IMR-90 (cell line): ENCODE results near the gene CLEC2D. TPM values are rescaled to one million over a fixed set of nuclear protein-coding genes. Genes with fewer than 3 reads are reported as not detected.

Experiments
- ATAC-seq: fragments of 200-7000 bp; cut with Tn5 transposase; 2 replicates; pipeline ENCODE4 v1.9.1; 2020; ENCODE audit warnings: low read depth, mild to moderate bottlenecking, moderate library complexity
- BruUV-seq: library from RNA; stranded (reverse); fragments of 400-500 nt; replicated peaks from 2 replicates; lab custom pipeline; 2021; lab: Mats Ljungman, UMichigan
- CTCF ChIA-PET: fragments of 300-600 bp; formaldehyde crosslinking; extraction: SDS; loops from one replicate; lab custom pipeline; 2021; ENCODE audit warnings: antibody characterized with exemption; lab: Yijun Ruan, JAX
- POLR2A ChIA-PET: fragments of 300-600 bp; sonication (Branson Sonifier 250); formaldehyde crosslinking; loops from one replicate; lab custom pipeline; 2022; ENCODE audit warnings: antibody characterized with exemption; ENCODE audit not compliant: unreplicated experiment; lab: Charles Lee
- DNase-seq: peaks from one replicate; pipeline ENCODE4 v3.0.0; 2013
- H2AFZ ChIP-seq: replicated peaks from 2 replicates; pipeline ENCODE3; 2013; ENCODE audit warnings: low read length, mild to moderate bottlenecking; ENCODE audit not compliant: poor library complexity
- H2AK5ac ChIP-seq: 2 replicates; pipeline ENCODE4 v1.6.1; 2013; ENCODE audit warnings: low read depth, low read length, inconsistent platforms
- H2AK9ac ChIP-seq: replicated peaks from 2 replicates; pipeline ENCODE3; 2013; ENCODE audit warnings: mild to moderate bottlenecking, low read depth, low read length, moderate library complexity; ENCODE audit not compliant: poor library complexity
- H2BK120ac ChIP-seq: 2 replicates; pipeline ENCODE4 v1.6.1; 2013; ENCODE audit warnings: low read depth, low read length, inconsistent platforms
- H2BK15ac ChIP-seq: 3 replicates; pipeline ENCODE4 v1.6.1; 2013; ENCODE audit warnings: low read depth, low read length, inconsistent platforms
- H2BK20ac ChIP-seq: 2 replicates; pipeline ENCODE4 v1.6.1; 2013; ENCODE audit warnings: low read depth, mild to moderate bottlenecking, inconsistent platforms, low read length, moderate library complexity
- H2BK5ac ChIP-seq: 2 replicates; pipeline ENCODE4 v1.6.1; 2013; ENCODE audit warnings: mild to moderate bottlenecking, low read depth, low read length, inconsistent platforms; ENCODE audit not compliant: poor library complexity, severe bottlenecking
- H3K14ac ChIP-seq: replicated peaks from 2 replicates; pipeline ENCODE4 v1.6.1; 2013; ENCODE audit warnings: low read depth, low read length, inconsistent platforms
- H3K18ac ChIP-seq: 2 replicates; pipeline ENCODE4 v1.6.1; 2013; ENCODE audit warnings: low read depth, low read length, control low read depth
- H3K23ac ChIP-seq: 2 replicates; pipeline ENCODE4 v1.6.1; 2013; ENCODE audit warnings: low read depth, low read length, inconsistent platforms
- H3K27ac ChIP-seq: 2 replicates; pipeline ENCODE4 v1.5.1; 2013; ENCODE audit warnings: mild to moderate bottlenecking, control low read depth, low read length; ENCODE audit not compliant: insufficient read depth
- H3K27me3 ChIP-seq: 2 replicates; pipeline ENCODE4 v1.6.1; 2013; ENCODE audit warnings: low read length; ENCODE audit not compliant: control insufficient read depth, insufficient read depth
- H3K36me3 ChIP-seq: 2 replicates; pipeline ENCODE4 v1.6.1; 2013; ENCODE audit warnings: low read length, mixed read lengths; ENCODE audit not compliant: control insufficient read depth, insufficient read depth
- H3K4ac ChIP-seq: 2 replicates; pipeline ENCODE4 v1.6.1; 2013; ENCODE audit warnings: low read depth, low read length, inconsistent platforms
- H3K4me1 ChIP-seq: 2 replicates; pipeline ENCODE4 v1.6.1; 2013; ENCODE audit warnings: low read length, mixed read lengths; ENCODE audit not compliant: control insufficient read depth, insufficient read depth
- H3K4me2 ChIP-seq: 2 replicates; pipeline ENCODE4 v1.6.1; 2013; ENCODE audit warnings: low read depth, mild to moderate bottlenecking, control low read depth, low read length, moderate library complexity
- H3K4me3 ChIP-seq: 2 replicates; pipeline ENCODE4 v1.5.1; 2013; ENCODE audit warnings: low read depth, mild to moderate bottlenecking, control low read depth, low read length, moderate library complexity; ENCODE audit not compliant: insufficient read depth
- H3K56ac ChIP-seq: 2 replicates; pipeline ENCODE4 v1.6.1; 2013; ENCODE audit warnings: low read length, inconsistent platforms; ENCODE audit not compliant: insufficient read depth; ENCODE audit errors: extremely low read depth
- H3K79me1 ChIP-seq, 2 experiments: 2 replicates each; pipeline ENCODE4 v1.6.1; 2013; ENCODE audit warnings: low read length in 2 of 2, inconsistent platforms in 1 of 2, low read depth in 1 of 2
- H3K9ac ChIP-seq: 2 replicates; pipeline ENCODE4 v1.6.1; 2013; ENCODE audit warnings: low read depth, low read length, control low read depth
- H3K9me1 ChIP-seq: 2 replicates; pipeline ENCODE4 v1.6.1; 2013; ENCODE audit warnings: low read length, inconsistent platforms; ENCODE audit not compliant: insufficient read depth
- H3K9me3 ChIP-seq: 2 replicates; pipeline ENCODE4 v1.6.1; 2013; ENCODE audit warnings: low read length; ENCODE audit not compliant: control insufficient read depth, insufficient read depth
- H4K20me1 ChIP-seq: 2 replicates; pipeline ENCODE4 v1.6.1; 2013; ENCODE audit warnings: low read length, inconsistent platforms; ENCODE audit not compliant: insufficient read depth
- H4K5ac ChIP-seq: 2 replicates; pipeline ENCODE4 v1.6.1; 2013; ENCODE audit warnings: mild to moderate bottlenecking, low read depth, low read length, control low read depth
- H4K8ac ChIP-seq, 2 experiments: 2 replicates each; pipeline ENCODE4 v1.6.1; 2013; ENCODE audit warnings: low read depth in 2 of 2, low read length in 2 of 2, control low read depth in 1 of 2, inconsistent platforms in 1 of 2
- H4K91ac ChIP-seq: 2 replicates; pipeline ENCODE4 v1.6.1; 2013; ENCODE audit warnings: low read depth, low read length, inconsistent platforms; ENCODE audit not compliant: insufficient read depth
- BHLHE40 ChIP-seq: fragments of 150-350 bp; IDR thresholded peaks from 2 replicates; pipeline ENCODE4 v1.6.1; 2016; ENCODE audit warnings: mild to moderate bottlenecking, low read depth, low read length
- CHD1 ChIP-seq: IDR thresholded peaks from 2 replicates; pipeline ENCODE4 v1.6.1; 2012; ENCODE audit warnings: low read depth, low read length, improper control_type of control experiment
- FOS ChIP-seq: fragments of 150-350 bp; IDR thresholded peaks from 2 replicates; pipeline ENCODE4 v1.6.1; 2016; ENCODE audit warnings: low read depth, low read length
- MAZ ChIP-seq: IDR thresholded peaks from 2 replicates; pipeline ENCODE4 v1.6.1; 2012; ENCODE audit warnings: low read depth, mild to moderate bottlenecking, low read length, improper control_type of control experiment, moderate library complexity, borderline replicate concordance
- MXI1 ChIP-seq: IDR thresholded peaks from 2 replicates; pipeline ENCODE4 v1.6.1; 2012; ENCODE audit warnings: low read depth, mild to moderate bottlenecking, low read length, moderate library complexity, borderline replicate concordance
- POLR2A ChIP-seq: IDR thresholded peaks from 2 replicates; pipeline ENCODE4 v1.6.1; 2012; ENCODE audit warnings: mild to moderate bottlenecking, low read depth, low read length
- RAD21 ChIP-seq: IDR thresholded peaks from 2 replicates; pipeline ENCODE4 v1.6.1; 2012; ENCODE audit warnings: low read length, improper control_type of control experiment
- SMC3 ChIP-seq: fragments of 150-350 bp; IDR thresholded peaks from 2 replicates; pipeline ENCODE4 v1.6.1; 2016; ENCODE audit warnings: low read depth, mild to moderate bottlenecking, antibody characterized with exemption, low read length, moderate library complexity
- WGBS, 2 experiments: methylation state at CpG; one replicate each; pipeline versions ENCODE4 v1.1.5 to v1.1.7; 2013; ENCODE audit warnings: missing lambda C conversion rate in 2 of 2; ENCODE audit not compliant: insufficient read length in 1 of 2; ENCODE audit errors: extremely low coverage in 2 of 2; 5-methylcytosine and 5-hydroxymethylcytosine counted together
- dilution Hi-C: fragments of 300-500 bp; cut with HindIII; formaldehyde crosslinking; loops from one replicate; pipeline ENCODE4 v1.14.3; 2018; ENCODE audit warnings: low sequenced_read_pairs; ENCODE audit not compliant: unreplicated experiment
- in situ Hi-C: fragments of 300-500 bp; cut with MboI; formaldehyde crosslinking; loops from 3 replicates; pipeline ENCODE4 v1.14.3; 2019; ENCODE audit warnings: low sequenced_read_pairs, inconsistent platforms, mixed read lengths
- intact Hi-C: fragments of 100-400 bp; cut with micrococcal nuclease; formaldehyde crosslinking; loops from 2 replicates; pipeline ENCODE4 v1.10.0; 2022
- polyA plus RNA-seq, 3 experiments: library from polyadenylated mRNA; depleted of rRNA; stranded (reverse); fragments of >200 nt; gene quantifications; 2 replicates each; pipeline ENCODE4 v1.2.3, GENCODE V29; 2012; ENCODE audit warnings: low replicate concordance in 1 of 3
- total RNA-seq: library from RNA; depleted of rRNA; stranded (reverse); fragments of >200 nt; gene quantifications from 2 replicates; pipeline ENCODE4 v1.2.3, GENCODE V29; 2012
- TF ChIP-seq, protein P1 (sequence below): fragments of 150-350 bp; IDR thresholded peaks from 2 replicates; pipeline ENCODE4 v1.6.1; 2017; ENCODE audit warnings: mild to moderate bottlenecking, antibody characterized with exemption, low read length, low read depth
- TF ChIP-seq, protein P2 (sequence below): fragments of 150-350 bp; IDR thresholded peaks from 2 replicates; pipeline ENCODE4 v1.6.1; 2016; ENCODE audit warnings: low read depth, mild to moderate bottlenecking, low read length, moderate library complexity, borderline replicate concordance
- TF ChIP-seq, protein P3 (sequence below): conservative IDR thresholded peaks from 2 replicates; pipeline ENCODE4 v1.5.1; 2012; ENCODE audit warnings: mild to moderate bottlenecking, low read depth, low read length, improper control_type of control experiment

CLEC2D gene
- total and polyA plus RNA-seq, 2 of the 4 experiments (the other 2 are of a cell fraction), result 0.72 to 1.2 TPM

DNA sequence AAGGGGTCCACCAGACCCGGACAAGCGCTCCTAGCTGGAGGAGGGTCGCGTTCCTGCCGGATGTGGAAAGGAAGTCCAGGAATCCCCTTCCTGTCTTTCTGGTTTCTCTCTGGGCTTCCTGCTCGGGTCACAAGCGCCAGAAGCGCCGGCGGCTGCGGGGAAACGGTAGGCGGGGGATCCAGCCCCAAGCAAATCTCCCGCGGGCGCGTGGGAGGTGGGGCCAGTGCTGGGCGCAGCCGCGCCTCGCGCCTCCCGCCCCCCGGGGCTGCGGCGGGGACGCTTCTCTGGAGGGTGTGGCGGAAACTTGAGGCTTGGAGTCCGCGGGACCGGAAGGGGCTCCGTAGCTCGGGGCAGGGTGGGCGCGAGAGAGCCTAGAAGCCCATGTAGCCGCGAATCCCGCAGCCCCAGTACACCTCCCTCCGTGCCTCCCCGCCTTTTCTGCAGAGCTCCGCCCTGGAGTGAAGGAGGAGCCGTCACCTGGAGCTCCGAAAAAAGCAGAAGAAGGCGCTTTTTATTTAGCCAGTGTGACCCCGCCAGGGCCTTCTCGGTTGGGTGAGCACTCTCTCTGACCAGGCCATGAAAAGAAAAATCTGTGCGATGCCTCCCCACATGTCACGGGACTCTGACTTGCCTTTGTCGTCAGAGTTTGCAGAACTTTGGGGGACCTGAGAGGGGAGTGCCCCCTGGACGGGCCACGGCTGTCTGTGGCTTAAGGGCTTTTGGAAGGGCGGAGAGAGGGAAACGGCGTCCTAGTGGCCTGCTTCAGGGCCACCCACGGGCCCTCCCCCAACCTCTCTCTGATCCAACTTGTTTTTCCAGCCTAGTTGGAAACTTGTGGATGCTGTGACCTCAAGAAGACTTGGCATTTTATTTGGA is 21.4 kb upstream of the CLEC2D start:
- Histone ChIP-seq H3K36me3 (no peaks in the 10 kb centered on the region), H2BK20ac (peak overlapping the region; percentile 61; the same call in 1 of the 2 replicates), H3K4ac (peak overlapping the region; percentile 88), H2BK5ac (peak overlapping the region; percentile 84), H3K23ac (peak overlapping the region; percentile 97), H2AK5ac (peak overlapping the region; percentile 57), H2AFZ (peak overlapping the region; percentile 89), H3K9ac (peak overlapping the region; percentile 77), H3K79me1 (peaks cover 3 to 22% of the 10 kb centered on the region in 2 experiments; a peak in 3 of 4 replicates), H4K91ac (peak overlapping the region; percentile 74), H3K9me1 (no peaks in the 10 kb centered on the region; the same call in 1 of the 2 replicates), H4K5ac (peak overlapping the region; percentile 66), H3K4me2 (peak overlapping the region; percentile 96), H4K8ac (peak overlapping the region; percentile 58 to 88), H3K9me3 (no peaks in the 10 kb centered on the region), H3K18ac (peak overlapping the region; percentile 74), H3K27me3 (no peaks in the 10 kb centered on the region), H3K4me1 (peaks cover 5% of the 10 kb centered on the region), H2BK120ac (peak overlapping the region; percentile 69), H3K4me3 (peak overlapping the region; percentile 60), H2AK9ac (peak overlapping the region; percentile 86), H3K56ac (peak overlapping the region; percentile 94), H4K20me1 (no peaks in the 10 kb centered on the region), H2BK15ac (peak overlapping the region; percentile 75; the same call in 2 of the 3 replicates), H3K27ac (peak overlapping the region; percentile 81), H3K14ac (peak overlapping the region; percentile 93)
- POLR2A ChIA-PET, result interaction anchor here (1.0 kb wide), 1 partner anchor 19 kb away, joined by 3 read pairs; no protein-coding TSS in a partner anchor
- in situ Hi-C loops, result loop anchor here (25.0 kb wide), 1 partner anchor 311 kb away; no protein-coding TSS in a partner anchor
- ATAC-seq, result peak; percentile 91
- dilution Hi-C loops, result no loop called here
- intact Hi-C loops, result loop anchor here (1.0 to 5.0 kb wide), 2 partner anchors 25 to 316 kb away; no protein-coding TSS in a partner anchor
- peak; percentile 69 for DNase-seq
- TF ChIP-seq, protein P1, sequence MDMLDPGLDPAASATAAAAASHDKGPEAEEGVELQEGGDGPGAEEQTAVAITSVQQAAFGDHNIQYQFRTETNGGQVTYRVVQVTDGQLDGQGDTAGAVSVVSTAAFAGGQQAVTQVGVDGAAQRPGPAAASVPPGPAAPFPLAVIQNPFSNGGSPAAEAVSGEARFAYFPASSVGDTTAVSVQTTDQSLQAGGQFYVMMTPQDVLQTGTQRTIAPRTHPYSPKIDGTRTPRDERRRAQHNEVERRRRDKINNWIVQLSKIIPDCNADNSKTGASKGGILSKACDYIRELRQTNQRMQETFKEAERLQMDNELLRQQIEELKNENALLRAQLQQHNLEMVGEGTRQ, result peak; percentile 36; the same call in 1 of the 2 replicates
- TF ChIP-seq BHLHE40 (no peak), CHD1 (no peak), MAZ (peak; percentile 80; the same call in 1 of the 2 replicates), SMC3 (no peak), RAD21 (no peak), FOS (no peak), POLR2A (peak; percentile 28; the same call in 1 of the 2 replicates), MXI1 (peak; percentile 66; the same call in 1 of the 2 replicates)
- TF ChIP-seq, protein P2, sequence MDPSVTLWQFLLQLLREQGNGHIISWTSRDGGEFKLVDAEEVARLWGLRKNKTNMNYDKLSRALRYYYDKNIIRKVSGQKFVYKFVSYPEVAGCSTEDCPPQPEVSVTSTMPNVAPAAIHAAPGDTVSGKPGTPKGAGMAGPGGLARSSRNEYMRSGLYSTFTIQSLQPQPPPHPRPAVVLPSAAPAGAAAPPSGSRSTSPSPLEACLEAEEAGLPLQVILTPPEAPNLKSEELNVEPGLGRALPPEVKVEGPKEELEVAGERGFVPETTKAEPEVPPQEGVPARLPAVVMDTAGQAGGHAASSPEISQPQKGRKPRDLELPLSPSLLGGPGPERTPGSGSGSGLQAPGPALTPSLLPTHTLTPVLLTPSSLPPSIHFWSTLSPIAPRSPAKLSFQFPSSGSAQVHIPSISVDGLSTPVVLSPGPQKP, result no peak
- TF ChIP-seq, protein P3, sequence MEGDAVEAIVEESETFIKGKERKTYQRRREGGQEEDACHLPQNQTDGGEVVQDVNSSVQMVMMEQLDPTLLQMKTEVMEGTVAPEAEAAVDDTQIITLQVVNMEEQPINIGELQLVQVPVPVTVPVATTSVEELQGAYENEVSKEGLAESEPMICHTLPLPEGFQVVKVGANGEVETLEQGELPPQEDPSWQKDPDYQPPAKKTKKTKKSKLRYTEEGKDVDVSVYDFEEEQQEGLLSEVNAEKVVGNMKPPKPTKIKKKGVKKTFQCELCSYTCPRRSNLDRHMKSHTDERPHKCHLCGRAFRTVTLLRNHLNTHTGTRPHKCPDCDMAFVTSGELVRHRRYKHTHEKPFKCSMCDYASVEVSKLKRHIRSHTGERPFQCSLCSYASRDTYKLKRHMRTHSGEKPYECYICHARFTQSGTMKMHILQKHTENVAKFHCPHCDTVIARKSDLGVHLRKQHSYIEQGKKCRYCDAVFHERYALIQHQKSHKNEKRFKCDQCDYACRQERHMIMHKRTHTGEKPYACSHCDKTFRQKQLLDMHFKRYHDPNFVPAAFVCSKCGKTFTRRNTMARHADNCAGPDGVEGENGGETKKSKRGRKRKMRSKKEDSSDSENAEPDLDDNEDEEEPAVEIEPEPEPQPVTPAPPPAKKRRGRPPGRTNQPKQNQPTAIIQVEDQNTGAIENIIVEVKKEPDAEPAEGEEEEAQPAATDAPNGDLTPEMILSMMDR, result no peak
- CTCF ChIA-PET, result interaction anchor here (0.6 to 1.6 kb wide), 2 partner anchors 60 to 362 kb away, joined by 3 to 6 read pairs; partner anchors contain the start of gene CLEC12B
- 0% methylated on average over 14 of the region's 55 CpGs; no CpG with 5 or more reads in 1 of the 2 experiments for WGBS, 2 experiments
- TSS peak; percentile 79 for BruUV-seq
